Measurements from ENCODE around the gene RFT1.

RFT1 gene

GRCh38 chr3:53049987-53050386 is 80.2 kb downstream of the RFT1 start:
- no peak overlapping the region for H3K4me3 ChIP-seq (ENCODE audit: low read length)
- DNase-seq (ENCODE audit: low read depth), result no peak

GRCh38 chr3:53046171-53047170 is 83.8 kb downstream of the RFT1 start:
- peak; percentile 59 for TF ChIP-seq CTCF (conservative IDR thresholded peaks at IDR 0.05; ENCODE audit: low read depth, low read length)
- H3K4me3 ChIP-seq (ENCODE audit: low read length), result peak overlapping the region; percentile 34
- DNase-seq (ENCODE audit: low read depth), result no peak

More at GRCh38 chr3:53049987-53050386, 80.2 kb downstream of the RFT1 start:
- no peak for TF ChIP-seq CTCF (conservative IDR thresholded peaks at IDR 0.05; ENCODE audit: low read depth, low read length)

GRCh38 chr3:53045518-53046170 is 84.6 kb downstream of the RFT1 start, which contains the start of gene SFMBT1:
SFMBT1 (minus strand) TSS chr3:53046073; CDS start chr3:52969128, 76,945 bp downstream.
- TF ChIP-seq CTCF (conservative IDR thresholded peaks at IDR 0.05; ENCODE audit: low read depth, low read length), result no peak
- H3K4me3 ChIP-seq (ENCODE audit: low read length), result peak within 1 kb of the TSS; percentile 72
- no peak for DNase-seq (ENCODE audit: low read depth)

GRCh38 chr3:53044711-53045517 is 85.3 kb downstream of the RFT1 start:
- no peak for DNase-seq (ENCODE audit: low read depth)
- H3K4me3 ChIP-seq (ENCODE audit: low read length), result peak overlapping the region; percentile 72
- no peak for TF ChIP-seq CTCF (conservative IDR thresholded peaks at IDR 0.05; ENCODE audit: low read depth, low read length)

GRCh38 chr3:53044371-53044710 is 85.9 kb downstream of the RFT1 start:
- peak overlapping the region; percentile 72 for H3K4me3 ChIP-seq (ENCODE audit: low read length)
- no peak for DNase-seq (ENCODE audit: low read depth)
- TF ChIP-seq CTCF (conservative IDR thresholded peaks at IDR 0.05; ENCODE audit: low read depth, low read length), result no peak

- H3K4me3 ChIP-seq (ENCODE audit: low read length), result no peak overlapping the region
- no peak for TF ChIP-seq CTCF (conservative IDR thresholded peaks at IDR 0.05; ENCODE audit: low read depth, low read length)
- no peak for DNase-seq (ENCODE audit: low read depth)
Observed at GRCh38 chr3:53043738-53044137, 86.5 kb downstream of the RFT1 start.
